GM10847 (cell line): ENCODE results near the gene MMP23B.

Experiments used
- POLR2A ChIP-seq: IDR thresholded peaks from 2 replicates; pipeline ENCODE4 v1.6.1; 2011; ENCODE audit not compliant: insufficient read length; ENCODE audit errors: extremely low read depth

MMP23B gene

DNA sequence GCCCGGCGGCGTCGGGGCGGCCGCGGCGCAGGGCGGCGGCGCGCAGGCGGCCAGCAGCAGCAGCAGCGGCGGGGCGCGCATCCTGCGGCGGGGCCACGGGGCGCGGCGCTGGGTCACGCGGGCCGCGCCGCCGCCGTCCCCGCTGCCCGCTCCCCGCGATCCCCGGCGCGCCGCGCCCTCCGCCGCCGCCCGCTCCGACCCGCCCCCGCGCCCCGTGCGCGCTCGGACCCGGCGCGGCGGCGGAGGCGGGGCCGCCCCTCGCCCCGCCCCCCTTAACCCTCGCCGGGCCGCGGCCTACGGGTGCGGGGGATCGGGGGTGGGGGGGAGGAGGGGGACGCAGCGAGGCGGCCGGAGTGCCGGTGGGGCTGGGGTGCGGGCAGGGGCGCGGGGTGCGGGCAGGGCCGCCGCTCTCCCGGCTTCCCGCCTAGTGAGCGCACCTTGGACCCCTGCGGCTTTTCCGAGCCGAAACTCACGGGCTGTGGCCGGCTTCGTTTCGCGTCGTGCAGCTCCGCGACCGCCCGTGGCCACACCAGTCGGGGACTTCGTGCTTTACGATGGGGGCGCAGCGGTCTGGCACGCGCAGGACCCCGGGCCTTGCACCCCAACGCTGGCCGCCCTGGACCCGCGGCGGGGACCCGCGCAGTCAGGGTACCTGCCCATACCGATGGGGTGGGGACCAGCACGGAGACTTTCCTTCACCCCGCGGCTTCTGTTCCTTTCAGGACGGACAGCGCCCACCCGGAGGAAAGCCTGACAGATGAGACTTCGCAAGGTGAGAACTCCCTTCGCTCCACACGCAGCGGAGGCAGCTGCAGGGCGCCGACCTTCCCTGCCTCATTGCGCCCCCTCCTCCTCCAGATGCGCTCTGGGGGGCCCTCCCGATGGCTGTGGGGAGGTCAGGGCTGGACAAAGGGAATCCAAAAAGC lies 31.8 kb upstream of the MMP23B start, which contains the start of gene FNDC10:
TSS of gene FNDC10 (minus strand) at position 201 of the 926 bp plus-strand sequence. CDS start at position 81, 120 bp downstream.
- no peak for TF ChIP-seq POLR2A

- TF ChIP-seq POLR2A, result no peak
These were observed 31.0 kb upstream of the MMP23B start for GRCh38 chr1:1600861-1601563.

DNA sequence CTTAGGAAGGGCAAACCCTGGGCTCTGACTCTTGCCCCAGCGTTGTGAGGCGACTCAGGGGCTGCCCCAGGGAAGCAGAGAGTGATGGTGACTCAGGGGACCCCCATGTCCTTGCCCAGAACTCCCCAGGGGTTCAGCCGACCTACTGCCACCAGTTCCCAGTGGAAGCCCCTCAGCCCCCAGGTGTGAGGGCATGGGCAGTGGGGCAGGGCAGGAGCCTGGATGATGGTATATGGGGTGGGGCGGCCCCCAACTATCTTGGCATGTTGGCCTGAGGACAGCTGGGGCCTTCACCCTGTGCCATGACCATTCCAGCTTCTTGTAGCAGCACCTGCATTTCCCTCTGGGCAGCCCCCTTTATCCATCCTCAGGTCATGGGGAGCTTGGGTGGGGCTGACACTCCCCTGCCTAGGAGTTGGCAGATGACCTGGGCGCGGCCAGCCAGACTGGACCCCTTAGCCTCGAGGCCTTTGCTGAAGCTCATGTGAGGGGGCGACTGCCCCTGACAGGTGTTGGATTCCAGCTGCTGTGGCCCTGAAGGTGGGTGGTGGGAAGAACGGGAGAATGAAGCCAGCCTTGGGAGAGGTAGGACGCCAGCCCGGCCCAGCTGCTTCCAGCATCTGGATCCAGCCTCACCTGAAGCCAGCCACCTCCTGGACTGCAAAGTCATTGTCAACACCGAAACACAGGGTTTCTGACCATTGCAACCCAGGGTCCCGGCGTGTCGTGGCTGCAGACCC lies 30.2 kb upstream of the MMP23B start:
- no peak for TF ChIP-seq POLR2A

GRCh38 chr1:1602304-1602967 lies 29.5 kb upstream of the MMP23B start:
- no peak for TF ChIP-seq POLR2A

DNA sequence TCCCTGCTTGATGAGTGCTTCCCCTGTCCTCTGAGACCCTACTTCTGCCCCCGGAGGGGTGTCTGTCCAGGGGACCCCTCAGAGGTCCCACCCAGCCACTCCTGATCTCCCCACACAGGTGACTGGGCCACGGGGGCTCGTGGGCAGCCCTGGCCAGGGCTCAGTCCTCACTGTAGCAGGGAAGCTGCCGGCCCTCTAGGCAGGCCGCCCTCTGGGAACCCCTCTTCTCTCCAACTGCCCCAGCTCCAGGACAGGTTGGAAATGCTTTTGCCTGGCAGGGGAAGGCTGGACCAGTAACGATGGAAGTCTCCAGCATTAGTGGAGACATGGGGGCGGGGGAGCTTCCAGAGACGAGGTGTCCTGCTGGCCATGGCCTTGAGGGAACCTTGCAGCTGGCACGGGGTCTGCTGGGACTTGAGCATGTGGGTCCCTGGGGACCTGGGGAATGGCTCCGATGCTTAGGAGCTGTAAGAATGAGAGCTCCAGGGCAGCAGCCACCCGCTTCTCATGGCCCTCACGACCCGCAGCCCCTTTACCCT lies 28.9 kb upstream of the MMP23B start:
- TF ChIP-seq POLR2A, result no peak

DNA sequence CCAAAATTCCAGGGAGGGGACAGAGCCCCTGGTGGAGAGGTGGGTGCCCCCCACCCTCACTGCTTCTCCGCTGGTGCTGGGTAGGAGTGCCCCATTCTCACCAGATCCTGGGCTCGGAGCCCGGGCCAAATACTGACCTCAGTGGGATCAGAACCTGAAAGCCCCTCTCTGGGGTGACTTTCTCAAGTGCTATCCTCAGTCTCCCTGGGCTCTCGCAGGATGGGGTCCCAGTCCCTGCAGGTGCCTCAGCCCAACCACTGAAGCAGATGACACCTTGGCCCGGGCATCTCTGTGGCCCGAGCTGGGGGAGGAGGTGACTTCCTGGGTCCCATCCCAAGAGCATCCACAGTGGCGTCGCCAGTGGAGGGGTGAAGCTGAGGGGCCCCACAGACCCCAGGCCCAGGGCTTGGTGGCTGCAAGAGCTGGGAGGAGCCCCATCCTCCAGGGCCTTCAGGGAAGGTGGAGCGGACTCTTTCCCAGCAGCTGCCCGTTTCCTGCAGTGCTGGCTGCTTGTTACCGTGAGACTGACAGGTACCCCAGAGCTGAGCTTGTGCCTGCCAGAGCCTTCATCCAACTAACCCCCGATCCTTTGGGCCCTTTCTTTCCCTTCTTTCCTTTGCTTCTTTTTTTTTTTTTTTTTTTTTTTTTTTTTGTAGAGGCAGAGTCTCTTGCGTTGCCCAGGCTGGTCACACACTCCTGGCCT lies 28.2 kb upstream of the MMP23B start:
- no peak for TF ChIP-seq POLR2A

DNA sequence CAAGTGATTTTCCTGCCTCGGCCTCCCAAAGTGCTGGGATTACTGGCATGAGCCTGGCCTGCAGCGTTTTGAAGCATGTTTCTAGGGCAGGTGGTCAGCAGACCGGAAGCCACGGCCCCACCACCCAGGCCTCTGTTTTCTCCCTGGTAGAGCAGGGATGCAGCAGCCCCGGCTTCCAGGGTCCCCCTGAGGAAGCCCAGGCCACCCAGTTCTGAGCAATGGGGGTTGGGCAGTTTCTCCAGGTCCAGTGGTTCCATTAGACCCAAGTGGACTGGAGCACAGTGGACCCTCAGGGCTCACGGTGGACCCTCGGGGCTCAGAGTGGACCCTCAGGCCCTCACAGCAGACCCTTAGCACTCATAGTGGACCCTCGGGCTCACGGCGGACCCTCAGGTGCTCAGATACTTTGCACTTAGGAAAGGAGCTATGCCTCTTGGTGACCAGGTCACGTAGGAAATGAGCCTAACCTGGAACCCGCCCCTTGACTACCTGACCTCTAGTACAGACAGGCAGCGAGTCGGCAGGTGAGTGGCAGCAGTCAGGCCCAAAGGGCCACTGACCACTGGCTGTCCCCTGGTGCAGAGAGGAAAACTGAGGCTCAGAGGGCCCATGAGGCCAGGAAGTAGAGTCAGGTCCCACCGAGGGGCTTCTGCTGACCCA lies 27.5 kb upstream of the MMP23B start:
- TF ChIP-seq POLR2A, result no peak

DNA sequence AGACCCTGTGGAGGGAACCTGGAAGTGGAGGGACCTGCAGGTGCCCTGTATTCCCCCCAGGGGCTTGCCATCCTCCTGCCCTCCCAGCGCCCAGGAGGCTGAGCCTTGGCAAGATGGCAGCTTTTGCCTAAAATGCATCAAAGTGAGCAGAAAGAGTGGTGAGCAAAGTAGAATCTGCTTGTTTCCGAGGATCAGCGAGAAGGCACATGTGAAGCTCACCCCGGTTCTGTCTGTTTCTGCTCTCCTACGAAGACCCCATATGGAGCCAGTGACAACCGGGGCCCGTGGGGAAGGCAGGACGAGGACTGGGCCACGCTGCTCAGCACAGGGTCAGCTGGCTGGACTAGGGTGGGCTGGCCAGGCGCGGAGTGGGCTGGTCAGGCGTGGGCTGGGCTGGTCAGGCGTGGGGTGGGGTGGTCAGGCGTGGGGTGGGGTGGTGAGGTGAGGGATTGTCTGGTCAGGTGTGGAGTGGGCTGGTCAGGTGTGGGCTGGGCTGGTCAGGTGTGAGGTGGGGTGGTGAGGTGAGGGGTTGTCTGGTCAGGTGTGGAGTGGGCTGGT lies 26.9 kb upstream of the MMP23B start:
- TF ChIP-seq POLR2A, result no peak

- no peak for TF ChIP-seq POLR2A
These were observed 26.2 kb upstream of the MMP23B start for GRCh38 chr1:1605724-1606123.

DNA sequence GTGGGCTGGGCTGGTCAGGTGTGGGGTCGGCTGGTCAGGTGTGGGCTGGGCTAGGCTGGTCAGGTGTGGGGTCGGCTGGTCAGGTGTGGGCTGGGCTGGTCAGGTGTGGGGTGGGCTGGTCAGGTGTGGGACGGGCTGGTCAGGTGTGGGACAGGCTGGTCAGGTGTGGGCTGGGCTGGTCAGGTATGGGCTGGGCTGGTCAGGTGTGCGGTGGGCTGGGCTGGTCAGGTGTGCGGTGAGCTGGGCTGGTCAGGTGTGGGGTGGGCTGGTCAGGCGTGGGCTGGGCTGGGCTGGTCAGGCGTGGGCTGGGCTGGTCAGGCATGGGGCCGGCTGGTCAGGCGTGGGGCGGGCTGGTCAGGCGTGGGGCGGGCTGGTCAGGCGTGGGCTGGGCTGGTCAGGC lies 25.7 kb upstream of the MMP23B start:
- TF ChIP-seq POLR2A, result no peak

GRCh38 chr1:1609822-1610485 lies 22.0 kb upstream of the MMP23B start:
- no peak for TF ChIP-seq POLR2A

DNA sequence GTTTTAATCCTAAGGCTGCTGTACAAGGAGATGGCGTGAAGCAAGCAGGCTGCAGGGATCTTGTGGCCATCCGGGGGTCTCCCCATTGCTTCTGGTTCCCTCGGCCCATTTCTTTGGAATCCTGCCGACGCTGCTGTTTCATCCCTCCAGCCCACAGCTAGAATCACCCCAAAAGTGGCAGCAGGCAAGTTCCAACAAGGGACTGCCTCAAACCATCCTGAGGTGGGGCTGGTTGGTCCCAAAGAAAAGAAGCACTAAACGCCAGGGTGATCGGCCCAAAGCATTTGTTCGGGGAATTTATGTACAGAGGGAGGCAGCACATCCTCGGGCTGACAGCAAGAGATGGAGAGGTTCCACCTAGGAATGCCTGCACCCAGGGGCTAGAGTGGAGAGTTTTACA lies 21.2 kb upstream of the MMP23B start:
- no peak for TF ChIP-seq POLR2A

DNA sequence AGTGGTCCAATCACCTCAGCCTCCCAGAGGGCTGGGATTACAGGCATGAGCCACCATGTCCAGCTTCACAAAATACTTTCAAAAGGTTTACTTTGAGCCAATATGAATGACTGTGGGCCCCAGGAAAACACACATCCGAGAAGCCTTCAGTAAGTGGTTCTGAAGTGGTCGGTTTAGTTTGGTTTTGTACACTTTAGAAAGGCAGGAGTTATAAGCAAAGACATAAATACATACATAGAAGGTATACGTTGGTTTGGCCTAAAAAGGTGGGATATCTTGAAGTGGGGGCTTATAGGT lies 19.9 kb upstream of the MMP23B start:
- TF ChIP-seq POLR2A, result no peak

- TF ChIP-seq POLR2A, result no peak
These were observed 18.4 kb upstream of the MMP23B start for GRCh38 chr1:1613509-1614082.
